Trophoblast cell (in vitro differentiated cells and primary cell): ENCODE data around the gene IGFBP1.

Source experiments
- DNase-seq, 2 donors: peaks; one replicate each; pipeline ENCODE4 v3.0.0-alpha.2; 2016
- H2AFZ ChIP-seq: 2 replicates; pipeline ENCODE4 v1.6.1; 2013; ENCODE audit warnings: low read length, moderate library complexity, mild to moderate bottlenecking; ENCODE audit not compliant: insufficient read depth, poor library complexity
- H2AK5ac ChIP-seq: 2 replicates; pipeline ENCODE4 v1.6.1; 2013; ENCODE audit warnings: mild to moderate bottlenecking, low read length
- H2BK120ac ChIP-seq: 2 replicates; pipeline ENCODE4 v1.6.1; 2013; ENCODE audit warnings: low read length, mild to moderate bottlenecking, moderate library complexity; ENCODE audit not compliant: insufficient read depth, poor library complexity
- H2BK12ac ChIP-seq: 2 replicates; pipeline ENCODE4 v1.6.1; 2013; ENCODE audit warnings: mild to moderate bottlenecking, low read length, moderate library complexity
- H2BK5ac ChIP-seq: 2 replicates; pipeline ENCODE4 v1.6.1; 2013; ENCODE audit warnings: low read length, low read depth, moderate library complexity, mild to moderate bottlenecking; ENCODE audit not compliant: poor library complexity
- H3K14ac ChIP-seq: 2 replicates; pipeline ENCODE4 v1.6.1; 2013; ENCODE audit warnings: mild to moderate bottlenecking, low read length
- H3K18ac ChIP-seq: 2 replicates; pipeline ENCODE4 v1.6.1; 2013; ENCODE audit warnings: mild to moderate bottlenecking, low read length
- H3K23ac ChIP-seq: 2 replicates; pipeline ENCODE4 v1.6.1; 2013; ENCODE audit warnings: low read length
- H3K27ac ChIP-seq: 2 replicates; pipeline ENCODE4 v1.5.1; 2013; ENCODE audit warnings: low read depth, mild to moderate bottlenecking, inconsistent platforms, low read length, moderate library complexity
- H3K27me3 ChIP-seq: 2 replicates; pipeline ENCODE4 v1.6.1; 2013; ENCODE audit warnings: inconsistent platforms, mild to moderate bottlenecking, low read length, moderate library complexity; ENCODE audit not compliant: insufficient read depth
- H3K36me3 ChIP-seq, 2 experiments: 1 replicate in 1 of 2; 2 replicates in 1 of 2; pipeline ENCODE4 v1.6.1; 2013; ENCODE audit warnings: low read length in 2 of 2, mild to moderate bottlenecking in 2 of 2, moderate library complexity in 1 of 2; ENCODE audit not compliant: insufficient read depth in 2 of 2, control insufficient read depth in 1 of 2
- H3K4ac ChIP-seq: 2 replicates; pipeline ENCODE4 v1.6.1; 2013; ENCODE audit warnings: low read depth, mild to moderate bottlenecking, low read length, moderate library complexity
- H3K4me1 ChIP-seq, 2 experiments: 1 replicate in 1 of 2; 2 replicates in 1 of 2; pipeline ENCODE4 v1.6.1; 2013; ENCODE audit warnings: low read length in 2 of 2, mild to moderate bottlenecking in 2 of 2, moderate library complexity in 1 of 2; ENCODE audit not compliant: insufficient read depth in 2 of 2, control insufficient read depth in 1 of 2
- H3K4me2 ChIP-seq: 2 replicates; pipeline ENCODE4 v1.6.1; 2013; ENCODE audit warnings: inconsistent platforms, mild to moderate bottlenecking, low read length, moderate library complexity
- H3K4me3 ChIP-seq: 2 replicates; pipeline ENCODE4 v1.5.1; 2013; ENCODE audit warnings: mild to moderate bottlenecking, low read depth, low read length, inconsistent platforms
- H3K79me1 ChIP-seq: one replicate; pipeline ENCODE4 v1.6.1; 2013; ENCODE audit warnings: low read length
- H3K79me2 ChIP-seq: 2 replicates; pipeline ENCODE4 v1.6.1; 2013; ENCODE audit warnings: low read length, mild to moderate bottlenecking; ENCODE audit not compliant: control insufficient read depth, insufficient read depth, poor library complexity
- H3K9ac ChIP-seq: 2 replicates; pipeline ENCODE4 v1.6.1; 2013; ENCODE audit warnings: mild to moderate bottlenecking, low read length
- H3K9me3 ChIP-seq: 2 replicates; pipeline ENCODE4 v1.6.1; 2013; ENCODE audit warnings: low read depth, mild to moderate bottlenecking, control low read depth, inconsistent platforms, low read length; ENCODE audit not compliant: insufficient read depth
- H4K12ac ChIP-seq: 2 replicates; pipeline ENCODE4 v1.6.1; 2013; ENCODE audit warnings: low read depth, mild to moderate bottlenecking, low read length, moderate library complexity
- H4K8ac ChIP-seq: 2 replicates; pipeline ENCODE4 v1.6.1; 2013; ENCODE audit warnings: low read depth, mild to moderate bottlenecking, low read length, moderate library complexity
- H4K91ac ChIP-seq: one replicate; pipeline ENCODE4 v1.6.1; 2013; ENCODE audit warnings: low read depth, mild to moderate bottlenecking, low read length, moderate library complexity
- WGBS: extraction: QIAGEN DNeasy Blood & Tissue Kit; methylation state at CpG from one replicate; pipeline ENCODE4 v1.1.7; 2013; ENCODE audit warnings: missing lambda C conversion rate; ENCODE audit not compliant: insufficient read length, insufficient coverage; ENCODE audit errors: extremely low coverage; 5-methylcytosine and 5-hydroxymethylcytosine counted together

IGFBP1 gene

DNA sequence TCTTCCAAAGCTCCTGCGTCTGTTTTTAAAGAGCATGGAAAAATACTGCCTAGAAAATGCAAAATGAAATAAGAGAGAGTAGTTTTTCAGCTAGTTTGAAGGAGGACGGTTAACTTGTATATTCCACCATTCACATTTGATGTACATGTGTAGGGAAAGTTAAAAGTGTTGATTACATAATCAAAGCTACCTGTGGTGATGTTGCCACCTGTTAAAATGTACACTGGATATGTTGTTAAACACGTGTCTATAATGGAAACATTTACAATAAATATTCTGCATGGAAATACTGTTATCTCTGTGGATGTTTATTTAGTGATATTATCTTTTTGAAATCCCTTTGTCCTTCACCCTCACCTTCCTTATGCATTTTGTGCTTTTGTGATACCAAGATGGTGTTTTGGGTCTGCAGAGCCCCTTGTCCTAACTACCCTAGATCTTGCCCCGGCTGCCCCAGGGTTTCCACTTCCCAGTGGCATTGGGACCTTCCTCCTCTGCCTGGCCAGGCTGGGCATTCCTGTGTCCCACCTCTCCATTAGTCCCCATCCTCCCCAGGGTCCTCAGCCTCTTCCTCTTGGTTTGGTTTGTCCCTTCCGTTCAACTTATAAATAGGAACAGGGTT is 5.2 kb downstream of the IGFBP1 start:
- H3K18ac ChIP-seq, result no peak overlapping the region
- no CpG with 5 or more reads among the region's 5 CpGs for WGBS
- H3K9ac ChIP-seq, result no peak overlapping the region
- H3K79me1 ChIP-seq, result no peaks in the 10 kb centered on the region
- no peaks in the 10 kb centered on the region for H3K79me2 ChIP-seq
- H3K4me2 ChIP-seq, result no peak overlapping the region
- no peak overlapping the region for H3K27ac ChIP-seq
- H4K12ac ChIP-seq, result no peak overlapping the region
- no peak overlapping the region for H2AFZ ChIP-seq
- H2AK5ac ChIP-seq, result no peak overlapping the region
- peaks cover 5 to 8% of the 10 kb centered on the region in 2 experiments for H3K4me1 ChIP-seq
- no peaks in the 10 kb centered on the region for H3K36me3 ChIP-seq
- no peak overlapping the region for H2BK120ac ChIP-seq
- no peak overlapping the region for H4K91ac ChIP-seq
- H3K9me3 ChIP-seq, result no peaks in the 10 kb centered on the region
- no peak overlapping the region for H3K4me3 ChIP-seq
- no peak overlapping the region for H4K8ac ChIP-seq
- H3K27me3 ChIP-seq, result peaks cover 8% of the 10 kb centered on the region
- no peak overlapping the region for H2BK12ac ChIP-seq
- no peak overlapping the region for H3K14ac ChIP-seq
- H3K4ac ChIP-seq, result no peak overlapping the region
- DNase-seq, result no peak
- H2BK5ac ChIP-seq, result no peak overlapping the region
- no peak overlapping the region for H3K23ac ChIP-seq

DNA sequence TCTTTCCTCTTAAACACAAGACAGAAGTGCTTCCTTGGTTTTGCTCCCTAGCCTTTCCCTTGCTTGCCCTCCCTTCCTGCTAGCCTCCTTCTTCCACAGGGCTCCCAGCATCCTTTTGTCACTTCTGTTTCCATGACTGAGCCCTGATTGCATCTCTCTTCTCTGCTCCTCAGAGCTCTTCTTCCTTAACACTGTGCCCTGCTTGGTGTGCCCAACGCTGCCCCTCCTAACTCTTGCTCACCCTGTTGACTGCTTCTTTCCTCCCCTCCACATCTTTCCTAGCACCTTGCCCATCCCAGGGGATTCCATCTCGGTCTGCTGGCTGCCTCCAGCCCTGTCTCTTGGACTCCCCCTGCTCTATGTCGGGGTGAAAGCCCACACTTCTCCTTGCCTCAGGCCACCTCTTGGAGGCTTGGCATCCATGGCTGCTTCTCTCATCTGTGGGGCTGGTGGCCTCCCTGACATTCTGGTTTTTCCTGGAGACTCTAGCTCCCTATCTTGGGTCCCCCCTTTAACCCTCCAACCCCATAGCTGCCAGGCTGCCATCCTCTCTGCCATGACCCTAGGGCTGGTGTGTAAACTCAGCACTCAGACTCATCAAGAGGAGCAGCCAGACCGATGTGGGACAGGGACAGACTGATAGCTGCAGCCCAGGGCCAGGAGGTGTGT is 5.8 kb downstream of the IGFBP1 start:
- no peak overlapping the region for H2BK12ac ChIP-seq
- no peak overlapping the region for H3K4me2 ChIP-seq
- no peak for DNase-seq
- H3K27ac ChIP-seq, result no peak overlapping the region
- H3K79me2 ChIP-seq, result no peaks in the 10 kb centered on the region
- H2AK5ac ChIP-seq, result no peak overlapping the region
- H4K8ac ChIP-seq, result no peak overlapping the region
- H2BK5ac ChIP-seq, result no peak overlapping the region
- peaks cover 5% of the 10 kb centered on the region for H3K27me3 ChIP-seq
- H3K4me3 ChIP-seq, result peak overlapping the region; percentile 41
- no peak overlapping the region for H2BK120ac ChIP-seq
- H3K36me3 ChIP-seq, result no peaks in the 10 kb centered on the region
- no CpG with 5 or more reads among the region's 4 CpGs for WGBS
- H3K23ac ChIP-seq, result no peak overlapping the region
- H3K9ac ChIP-seq, result peak overlapping the region; percentile 11
- no peak overlapping the region for H3K18ac ChIP-seq
- H4K12ac ChIP-seq, result no peak overlapping the region
- no peak overlapping the region for H3K14ac ChIP-seq
- no peaks in the 10 kb centered on the region for H3K79me1 ChIP-seq
- no peak overlapping the region for H3K4ac ChIP-seq
- peaks cover under 1 to 3% of the 10 kb centered on the region in 2 experiments for H3K4me1 ChIP-seq
- H2AFZ ChIP-seq, result no peak overlapping the region
- no peak overlapping the region for H4K91ac ChIP-seq
- H3K9me3 ChIP-seq, result no peaks in the 10 kb centered on the region

DNA sequence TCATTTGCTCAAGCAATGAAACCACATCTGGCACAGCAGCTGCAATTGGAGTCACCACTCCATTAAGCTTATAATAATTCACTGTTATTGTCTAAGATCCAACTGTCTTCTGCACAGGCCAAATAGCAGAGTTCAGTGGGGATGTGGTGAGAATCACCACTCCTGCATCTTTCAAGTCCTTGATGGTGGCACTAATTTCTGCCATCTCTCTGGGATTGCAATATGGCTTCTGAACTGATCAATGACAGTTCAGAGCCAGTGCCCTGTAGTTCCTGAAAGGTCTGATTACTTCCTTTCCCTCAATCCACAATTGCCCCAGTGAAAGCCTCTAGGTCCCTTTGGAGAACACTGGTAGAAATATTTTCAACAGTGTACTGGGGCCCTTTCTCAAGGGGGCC is 6.4 kb downstream of the IGFBP1 start:
- H3K9me3 ChIP-seq, result no peaks in the 10 kb centered on the region
- no peak overlapping the region for H3K14ac ChIP-seq
- H4K12ac ChIP-seq, result no peak overlapping the region
- DNase-seq, result no peak
- no peak overlapping the region for H3K4me2 ChIP-seq
- H2AFZ ChIP-seq, result no peak overlapping the region
- H3K79me2 ChIP-seq, result no peaks in the 10 kb centered on the region
- no peak overlapping the region for H3K4ac ChIP-seq
- H3K18ac ChIP-seq, result no peak overlapping the region
- H4K8ac ChIP-seq, result no peak overlapping the region
- no peak overlapping the region for H2BK120ac ChIP-seq
- no peak overlapping the region for H4K91ac ChIP-seq
- no peak overlapping the region for H2BK5ac ChIP-seq
- no peak overlapping the region for H3K9ac ChIP-seq
- H3K27ac ChIP-seq, result no peak overlapping the region
- peaks cover 3% of the 10 kb centered on the region for H3K27me3 ChIP-seq
- H3K23ac ChIP-seq, result no peak overlapping the region
- no peaks in the 10 kb centered on the region for H3K4me1 ChIP-seq
- no peak overlapping the region for H3K4me3 ChIP-seq
- H3K36me3 ChIP-seq, result no peaks in the 10 kb centered on the region
- H2AK5ac ChIP-seq, result no peak overlapping the region
- no peak overlapping the region for H2BK12ac ChIP-seq
- H3K79me1 ChIP-seq, result no peaks in the 10 kb centered on the region

DNA sequence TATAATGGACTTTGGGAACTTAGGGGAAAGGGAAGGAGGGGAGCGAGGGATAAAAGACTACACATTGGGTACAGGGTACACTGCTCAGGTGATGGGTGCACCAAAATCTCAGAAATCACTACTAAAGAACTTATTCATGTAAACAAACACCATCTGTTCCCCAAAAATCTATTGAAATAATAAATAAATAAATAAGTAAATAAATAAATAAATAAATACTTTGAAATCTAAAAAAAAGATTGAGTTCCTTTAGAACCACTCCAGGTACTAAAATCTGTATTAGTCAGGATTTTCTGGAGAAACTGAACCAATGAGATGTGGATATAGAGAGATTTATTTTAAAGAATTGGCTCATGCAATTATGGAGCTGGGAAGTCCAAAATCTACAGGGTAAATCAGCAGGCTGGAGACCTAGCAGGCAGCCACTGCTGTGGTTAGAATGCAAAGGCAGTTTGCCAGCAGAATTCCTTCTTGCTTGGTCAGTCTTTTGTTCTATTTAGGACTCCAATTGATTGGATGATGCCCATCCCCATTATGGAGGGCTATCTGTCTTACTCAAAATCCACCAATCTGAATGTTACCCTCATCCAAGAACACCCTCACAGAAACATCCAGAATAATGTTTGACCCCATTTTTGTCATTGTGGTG is 8.9 kb downstream of the IGFBP1 start:
- H3K27ac ChIP-seq, result no peak overlapping the region
- H3K4me3 ChIP-seq, result no peak overlapping the region
- no peak overlapping the region for H2AK5ac ChIP-seq
- no peak overlapping the region for H3K18ac ChIP-seq
- H4K12ac ChIP-seq, result no peak overlapping the region
- H3K4me2 ChIP-seq, result no peak overlapping the region
- no peak overlapping the region for H3K9ac ChIP-seq
- H3K23ac ChIP-seq, result no peak overlapping the region
- no peak overlapping the region for H2AFZ ChIP-seq
- no peaks in the 10 kb centered on the region for H3K27me3 ChIP-seq
- whole genome bisulfite sequencing, result no CpG with 5 or more reads among the region's 1 CpG
- no peaks in the 10 kb centered on the region for H3K79me2 ChIP-seq
- no peaks in the 10 kb centered on the region for H3K4me1 ChIP-seq
- H3K14ac ChIP-seq, result no peak overlapping the region
- no peak for DNase-seq
- no peaks in the 10 kb centered on the region for H3K9me3 ChIP-seq
- H2BK5ac ChIP-seq, result no peak overlapping the region
- no peak overlapping the region for H2BK12ac ChIP-seq
- H4K8ac ChIP-seq, result no peak overlapping the region
- no peak overlapping the region for H3K4ac ChIP-seq
- no peak overlapping the region for H4K91ac ChIP-seq
- no peak overlapping the region for H2BK120ac ChIP-seq
- H3K36me3 ChIP-seq, result no peaks in the 10 kb centered on the region
- H3K79me1 ChIP-seq, result no peaks in the 10 kb centered on the region
